SHP77 treated with DMSO at 0.1 percent for 48 hours (cell line): ENCODE measurements around the gene IKZF1.

Experiments used
- DNase-seq: peaks from one replicate; lab custom pipeline; 2025; lab: John Stamatoyannopoulos, UW

IKZF1 gene

GRCh38 chr7:50283731-50284130 lies 20.8 kb upstream of the IKZF1 start:
- DNase-seq = no peak

- DNase-seq = no peak
Observed at GRCh38 chr7:50284296-50284695, 20.2 kb upstream of the IKZF1 start.

GRCh38 chr7:50285269-50285668 lies 19.2 kb upstream of the IKZF1 start:
- no peak for DNase-seq

GRCh38 chr7:50287129-50287528 lies 17.4 kb upstream of the IKZF1 start:
- DNase-seq = no peak

GRCh38 chr7:50292165-50292757 lies 12.3 kb upstream of the IKZF1 start:
- no peak for DNase-seq

- no peak for DNase-seq
Observed at GRCh38 chr7:50292763-50293162, 11.8 kb upstream of the IKZF1 start.

- no peak for DNase-seq
Observed at GRCh38 chr7:50293509-50294179, 10.9 kb upstream of the IKZF1 start.

- no peak for DNase-seq
Observed at GRCh38 chr7:50295133-50295532, 9.4 kb upstream of the IKZF1 start.

GRCh38 chr7:50296799-50297198 lies 7.7 kb upstream of the IKZF1 start:
- DNase-seq = no peak

- DNase-seq = no peak
Observed at GRCh38 chr7:50298811-50299562, 5.5 kb upstream of the IKZF1 start.

- DNase-seq = no peak
Observed at GRCh38 chr7:50300336-50300735, 4.2 kb upstream of the IKZF1 start.

- DNase-seq = no peak
Observed at GRCh38 chr7:50302486-50303334, 1.8 kb upstream of the IKZF1 start.

- DNase-seq = no peak
Observed at GRCh38 chr7:50303335-50304128, 984 bp upstream of the IKZF1 start.

GRCh38 chr7:50304911-50305582 lies 531 bp downstream of the IKZF1 start:
- DNase-seq = no peak

- DNase-seq = no peak
Observed at GRCh38 chr7:50305583-50306493, 1.3 kb downstream of the IKZF1 start.

GRCh38 chr7:50306494-50307367 lies 2.2 kb downstream of the IKZF1 start:
- no peak for DNase-seq

- DNase-seq = no peak
Observed at GRCh38 chr7:50307368-50308032, 3.0 kb downstream of the IKZF1 start.

- no peak for DNase-seq
Observed at GRCh38 chr7:50308203-50308531, 3.7 kb downstream of the IKZF1 start.
